Motor neuron (in vitro differentiated cells): ENCODE measurements around the gene XPR1. TPM values are rescaled to one million over a fixed set of nuclear protein-coding genes. Genes with fewer than 3 reads are reported as not detected.

ENCODE experiments used
- ATAC-seq, 8 experiments: fragments of 200-7000 bp; cut with Tn5 transposase; replicated peaks in 6 of 8; 2 replicates each; pipeline ENCODE4 v1.8.0; 2021; ENCODE audit warnings: mild to moderate bottlenecking in 8 of 8, moderate library complexity in 8 of 8
- H3K27ac ChIP-seq, 2 donors: fragments of 250-450 bp; sonication (Bioruptor Pico); 2 replicates each; pipeline ENCODE4 v1.9.0; 2021; ENCODE audit warnings: antibody characterized with exemption in 2 of 2, mild to moderate bottlenecking in 2 of 2, moderate library complexity in 1 of 2
- H3K4me1 ChIP-seq, 2 donors: fragments of 250-450 bp; sonication (Bioruptor Pico); replicated peaks in 1 of 2; 2 replicates each; pipeline ENCODE4 v1.6.1; 2021; ENCODE audit warnings: antibody characterized with exemption in 2 of 2, mild to moderate bottlenecking in 2 of 2, moderate library complexity in 1 of 2
- H3K4me3 ChIP-seq, 5 donors: fragments of 250-450 bp; sonication (Bioruptor Pico); 2 replicates each; pipeline ENCODE4 v1.9.0; 2021; ENCODE audit warnings: antibody characterized with exemption in 5 of 5, mild to moderate bottlenecking in 5 of 5, moderate library complexity in 4 of 5
- WGBS, 10 experiments: fragments of 450-650 bp; shearing (Covaris generic); methylation state at CpG; one replicate each; pipeline ENCODE4 v1.0.0; 2022; 5-methylcytosine and 5-hydroxymethylcytosine counted together
- in situ Hi-C, 9 experiments: fragments of 400-800 bp; cut with MboI; loops; one replicate each; pipeline ENCODE4 v1.15.0; 2021; ENCODE audit warnings: low sequenced_read_pairs in 9 of 9, low pct_unique_long_range_greater_than_20kb in 2 of 9; ENCODE audit not compliant: unreplicated experiment in 9 of 9
- total RNA-seq, 8 experiments: library from RNA; unstranded; fragments of 300-600 nt; gene quantifications; 2 replicates each; pipeline versions ENCODE4 v1.2.3 to v1.2.4, GENCODE V29; 2022

XPR1 gene
- total RNA-seq, 8 experiments from 2014 or later = 24.0 to 162 (median 139) TPM

DNA sequence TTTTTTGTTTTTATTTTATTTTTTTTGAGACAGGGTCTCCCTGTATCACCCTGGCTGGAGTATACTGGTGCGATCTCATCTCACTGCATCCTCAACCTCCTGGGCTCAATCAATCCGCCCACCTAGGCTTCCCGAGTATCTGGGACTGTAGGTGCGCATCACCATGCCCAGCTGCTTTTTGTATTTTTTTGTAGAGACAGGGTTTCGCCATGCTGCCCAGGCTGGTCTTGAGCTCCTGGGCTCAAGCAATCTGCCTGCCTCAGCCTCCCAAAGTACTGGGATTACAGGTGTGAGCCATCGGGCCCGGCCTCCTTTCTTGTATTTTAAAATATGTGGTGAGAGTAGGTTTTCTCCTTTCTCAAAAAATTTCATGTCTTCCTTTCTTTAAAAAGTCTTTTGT lies 122.6 kb downstream of the XPR1 start:
- no peaks in the 10 kb centered on the region for H3K4me1 ChIP-seq
- no peak for ATAC-seq
- 90 to 100% (median 96%) methylated on average over 1 to 7 of the region's 7 CpGs for WGBS, 10 experiments
- H3K4me3 ChIP-seq = no peak overlapping the region
- in situ Hi-C loops = loop anchor here in 1 of 9 experiments (25.0 kb wide), 1 partner anchor 92 kb away; no protein-coding TSS in a partner anchor
- H3K27ac ChIP-seq = no peak overlapping the region

DNA sequence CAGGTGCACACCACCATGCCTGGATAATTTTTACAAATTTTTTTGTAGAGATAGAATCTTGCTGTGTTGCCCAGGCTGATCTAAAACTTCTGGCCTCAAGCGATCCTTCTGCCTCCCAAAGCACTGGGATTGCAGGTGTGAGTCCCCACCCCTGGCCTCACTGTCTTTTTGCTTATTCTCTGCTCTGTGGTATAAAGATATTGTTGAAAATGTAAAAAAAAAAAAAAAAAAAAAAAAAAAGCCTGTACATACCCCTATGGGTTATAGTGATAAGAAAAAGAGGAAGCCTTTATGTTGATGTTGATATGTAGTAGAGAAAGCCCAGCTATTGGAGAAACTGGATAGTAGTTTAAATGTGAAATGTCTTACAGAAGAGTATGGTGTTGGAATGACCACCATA lies 125.8 kb downstream of the XPR1 start:
- WGBS, 10 experiments = 78 to 100% (median 100%) methylated on average over 1 of the region's 1 CpG; no CpG with 5 or more reads in 2 of the 10 experiments
- peaks cover 0 to 2% of the 10 kb centered on the region in 2 donors for H3K4me1 ChIP-seq
- in situ Hi-C loops = loop anchor here in 1 of 9 experiments (25.0 kb wide), 1 partner anchor 95 kb away; no protein-coding TSS in a partner anchor
- no peak overlapping the region for H3K4me3 ChIP-seq
- ATAC-seq = no peak
- H3K27ac ChIP-seq = no peak overlapping the region

DNA sequence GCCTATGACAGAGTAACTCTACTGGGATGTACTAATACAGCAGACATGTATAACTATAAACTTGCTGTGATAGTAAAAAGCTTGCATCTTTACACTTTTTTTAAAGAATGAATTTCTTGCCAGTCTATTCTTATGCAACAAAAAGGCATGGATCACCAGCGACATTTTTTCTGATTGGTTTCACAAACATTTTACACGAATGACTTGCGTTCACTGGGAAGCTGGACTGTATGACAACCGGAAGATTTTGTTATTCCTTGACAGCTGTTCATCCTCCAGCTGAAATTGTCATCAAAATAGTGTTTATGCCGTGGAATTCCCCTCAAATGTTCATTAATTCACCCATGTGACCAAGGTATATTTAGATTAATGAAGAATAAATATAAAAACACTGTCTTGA lies 131.0 kb downstream of the XPR1 start:
- in situ Hi-C loops = loop anchor here in 1 of 9 experiments (25.0 kb wide), 1 partner anchor 100 kb away; no protein-coding TSS in a partner anchor
- Histone ChIP-seq H3K27ac (no peak overlapping the region), H3K4me1 (peaks cover 6 to 17% of the 10 kb centered on the region in 2 donors), H3K4me3 (no peak overlapping the region)
- 67 to 96% (median 91%) methylated on average over 2 to 5 of the region's 5 CpGs for WGBS, 10 experiments
- ATAC-seq = no peak

DNA sequence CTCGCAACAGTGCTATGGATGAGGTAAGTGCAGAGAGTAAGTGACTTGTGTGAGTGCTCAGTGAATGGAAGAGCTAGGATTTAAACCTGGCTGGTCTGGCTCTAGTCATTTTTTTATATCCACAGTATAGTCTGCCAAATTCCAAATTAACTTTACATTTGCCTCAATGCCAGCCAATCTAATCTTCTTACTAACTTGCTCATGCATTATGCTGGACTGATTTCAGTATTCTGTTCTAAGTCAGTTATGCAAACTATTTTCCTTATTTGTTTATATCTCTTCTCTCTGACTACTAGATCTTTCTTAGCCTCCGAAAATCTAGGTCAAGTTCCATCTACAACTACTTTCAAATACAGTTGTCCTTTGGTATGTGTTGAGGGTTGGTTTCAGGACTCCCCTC lies 133.3 kb downstream of the XPR1 start:
- Histone ChIP-seq H3K4me1 (peaks cover 6 to 17% of the 10 kb centered on the region in 2 donors), H3K27ac (no peak overlapping the region), H3K4me3 (no peak overlapping the region)
- ATAC-seq = no peak
- in situ Hi-C loops = loop anchor here in 1 of 9 experiments (25.0 kb wide), 1 partner anchor 103 kb away; no protein-coding TSS in a partner anchor
- WGBS, 10 experiments = 67 to 100% (median 97%) methylated on average over 1 to 2 of the region's 2 CpGs

DNA sequence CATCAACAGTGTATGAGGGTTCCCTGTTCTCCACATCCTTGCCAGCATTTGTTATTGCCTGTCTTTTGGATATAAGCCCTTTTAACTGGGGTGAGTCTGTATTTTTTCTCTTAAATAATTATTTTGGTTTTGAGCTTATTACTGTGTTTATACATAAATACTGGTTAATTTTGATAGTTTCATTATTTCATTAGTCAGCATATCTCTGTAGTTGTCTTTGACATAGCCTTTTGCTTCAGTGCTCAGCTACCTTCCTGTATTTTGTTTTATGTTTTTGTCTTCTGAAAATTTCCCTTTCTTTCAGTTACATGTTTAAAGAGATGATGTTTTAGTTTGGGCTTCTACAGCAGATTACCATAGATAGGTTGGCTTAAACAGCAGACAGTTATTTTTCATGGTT lies 138.1 kb downstream of the XPR1 start:
- ATAC-seq = no peak
- no peak overlapping the region for H3K4me3 ChIP-seq
- in situ Hi-C loops = loop anchor here in 1 of 9 experiments (25.0 kb wide), 1 partner anchor 108 kb away; no protein-coding TSS in a partner anchor
- no peak overlapping the region for H3K27ac ChIP-seq
- H3K4me1 ChIP-seq = no peaks in the 10 kb centered on the region

DNA sequence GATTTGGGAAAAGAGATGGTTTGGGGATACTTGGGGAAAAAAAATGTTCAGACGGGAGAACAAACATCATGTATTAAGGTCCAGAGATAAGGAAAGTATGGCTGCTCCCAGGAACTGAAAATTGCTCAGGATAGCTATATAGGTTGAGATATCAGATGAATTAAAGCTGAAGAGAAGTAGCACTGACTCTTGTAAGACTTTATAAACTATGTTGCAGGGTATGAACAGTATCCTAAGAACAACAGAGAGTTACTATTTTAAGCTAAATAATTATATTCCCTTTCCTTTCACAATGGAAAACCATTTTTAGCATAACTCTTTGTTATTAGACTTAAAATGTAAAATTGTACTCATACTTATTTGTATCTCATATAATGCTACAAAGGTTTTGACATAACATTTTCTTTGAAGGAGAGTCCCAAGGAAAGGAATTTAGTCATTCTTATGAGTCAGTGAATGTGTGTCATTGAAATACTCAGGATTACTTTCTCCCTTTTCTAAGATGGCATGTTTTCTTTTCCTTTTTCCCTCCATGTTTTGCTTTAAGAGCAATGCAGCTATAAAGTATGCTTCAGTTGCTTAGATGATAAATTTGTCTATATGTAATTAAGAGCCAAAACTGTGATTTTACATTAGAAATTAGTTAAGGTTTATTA lies 141.5 kb downstream of the XPR1 start:
- ATAC-seq = peak in 2 of 8 experiments; percentile 33 to 48
- 83 to 100% (median 100%) methylated on average over 1 of the region's 1 CpG; no CpG with 5 or more reads in 1 of the 10 experiments for WGBS, 10 experiments
- in situ Hi-C loops = loop anchor here in 1 of 9 experiments (25.0 kb wide), 1 partner anchor 111 kb away; no protein-coding TSS in a partner anchor
- Histone ChIP-seq H3K4me3 (no peak overlapping the region), H3K4me1 (no peaks in the 10 kb centered on the region), H3K27ac (no peak overlapping the region)

DNA sequence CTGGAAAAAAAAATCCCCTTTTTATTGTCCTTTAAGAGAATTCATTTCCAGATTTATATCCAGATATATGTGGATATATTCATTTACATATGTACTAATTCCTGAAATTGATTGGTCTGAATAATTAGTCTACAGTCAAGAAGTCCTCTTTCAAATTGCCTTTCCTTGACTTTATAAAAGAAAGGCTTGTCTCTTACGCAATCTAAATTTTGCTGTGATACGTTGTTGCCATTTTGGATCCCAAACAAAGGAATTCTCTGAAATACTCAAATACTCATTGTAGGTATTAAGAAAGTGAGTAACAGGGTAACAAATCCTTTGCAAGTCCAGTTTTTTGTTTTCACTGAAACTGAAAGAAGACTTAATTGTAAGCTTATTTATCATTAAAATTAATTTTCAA lies 144.0 kb downstream of the XPR1 start:
- ATAC-seq = no peak
- 90 to 100% (median 96%) methylated on average over 1 to 2 of the region's 2 CpGs for WGBS, 10 experiments
- Histone ChIP-seq H3K27ac (no peak overlapping the region), H3K4me3 (no peak overlapping the region), H3K4me1 (no peaks in the 10 kb centered on the region)
- in situ Hi-C loops = no loop called here

DNA sequence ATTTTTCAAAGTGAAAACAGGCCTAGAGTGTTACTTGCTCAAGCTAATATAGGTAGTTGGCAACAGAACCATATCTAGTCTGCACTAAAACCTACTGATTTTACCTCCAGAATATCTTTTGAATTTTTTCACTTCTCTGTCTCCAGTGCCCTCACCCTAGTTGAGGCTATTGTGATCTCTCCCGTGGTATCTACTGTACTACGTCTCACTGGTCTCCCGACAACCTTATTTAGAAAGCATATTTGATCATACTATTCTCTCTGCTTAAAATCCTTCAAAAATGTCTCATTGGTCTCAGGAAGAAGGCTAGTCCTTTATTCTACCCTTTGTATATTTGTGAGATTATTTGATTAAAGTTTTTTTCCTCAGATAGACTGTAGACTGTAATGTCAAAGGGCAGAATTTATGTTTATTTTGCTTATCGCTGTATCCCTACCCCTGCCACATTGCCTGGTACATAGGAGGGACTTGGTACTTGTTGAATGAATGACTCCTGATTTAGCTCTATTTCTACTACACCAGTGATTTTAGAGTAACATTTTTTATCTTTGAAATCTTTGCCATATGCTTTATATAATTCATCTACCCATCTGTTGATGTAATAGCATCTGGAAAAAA lies 145.4 kb downstream of the XPR1 start:
- Histone ChIP-seq H3K4me3 (no peak overlapping the region), H3K4me1 (no peaks in the 10 kb centered on the region), H3K27ac (no peak overlapping the region)
- ATAC-seq = no peak
- WGBS, 10 experiments = 67 to 100% (median 84%) methylated on average over 1 to 4 of the region's 4 CpGs
- in situ Hi-C loops = no loop called here

DNA sequence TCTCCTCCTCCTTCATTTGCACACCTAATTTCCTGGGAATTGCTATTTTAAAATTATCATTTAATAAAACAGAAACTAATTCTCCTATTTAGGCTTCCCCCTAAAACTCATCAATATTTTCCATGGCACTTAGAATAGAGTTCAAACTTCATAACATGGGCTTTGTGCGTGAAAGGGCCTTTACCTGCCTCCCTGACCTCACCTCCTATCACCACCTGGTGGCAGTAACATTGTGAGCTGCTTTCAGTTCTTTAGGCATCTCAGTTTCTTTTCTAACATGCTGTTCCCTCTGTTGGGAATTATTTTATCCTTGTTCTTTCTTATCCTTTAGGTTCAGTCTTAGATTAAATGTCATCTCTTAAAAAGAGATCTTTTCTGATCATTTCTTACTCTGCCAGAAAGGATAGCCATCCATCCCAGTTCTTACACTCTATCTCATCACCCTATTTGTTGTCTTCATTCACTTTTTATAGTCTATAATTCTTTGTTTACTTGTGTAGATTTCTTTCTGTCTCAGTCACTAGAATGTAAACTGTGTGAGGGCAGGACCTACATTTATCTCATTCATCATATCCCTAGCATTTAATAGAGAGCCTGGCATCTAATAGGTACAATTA lies 147.1 kb downstream of the XPR1 start:
- no peak overlapping the region for H3K4me3 ChIP-seq
- in situ Hi-C loops = no loop called here
- ATAC-seq = no peak
- 80 to 100% (median 93%) methylated on average over 1 of the region's 1 CpG; no CpG with 5 or more reads in 3 of the 10 experiments for WGBS, 10 experiments
- no peaks in the 10 kb centered on the region for H3K4me1 ChIP-seq
- no peak overlapping the region for H3K27ac ChIP-seq

DNA sequence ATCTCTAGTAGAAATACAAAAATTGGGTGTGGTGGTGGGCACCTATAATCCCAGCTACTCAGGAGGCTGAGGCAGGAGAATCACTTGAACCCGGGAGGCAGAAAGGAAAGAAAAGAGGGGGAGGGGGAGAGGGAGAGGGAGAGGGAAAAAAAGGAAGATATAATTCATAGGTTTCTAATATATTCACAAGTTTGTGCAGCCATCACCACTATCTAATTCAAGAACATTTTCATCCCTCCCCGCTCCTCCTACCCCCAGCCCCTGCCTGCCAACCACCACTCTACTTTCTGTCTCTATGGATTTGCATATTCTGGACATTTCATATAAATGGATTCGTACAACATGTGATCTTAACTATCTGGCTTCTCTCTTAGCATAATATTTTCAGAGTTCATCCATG lies 147.8 kb downstream of the XPR1 start:
- 71 to 100% (median 100%) methylated on average over 1 to 3 of the region's 3 CpGs; no CpG with 5 or more reads in 2 of the 10 experiments for WGBS, 10 experiments
- in situ Hi-C loops = no loop called here
- H3K27ac ChIP-seq = no peak overlapping the region
- ATAC-seq = no peak
- no peak overlapping the region for H3K4me3 ChIP-seq
- no peaks in the 10 kb centered on the region for H3K4me1 ChIP-seq

DNA sequence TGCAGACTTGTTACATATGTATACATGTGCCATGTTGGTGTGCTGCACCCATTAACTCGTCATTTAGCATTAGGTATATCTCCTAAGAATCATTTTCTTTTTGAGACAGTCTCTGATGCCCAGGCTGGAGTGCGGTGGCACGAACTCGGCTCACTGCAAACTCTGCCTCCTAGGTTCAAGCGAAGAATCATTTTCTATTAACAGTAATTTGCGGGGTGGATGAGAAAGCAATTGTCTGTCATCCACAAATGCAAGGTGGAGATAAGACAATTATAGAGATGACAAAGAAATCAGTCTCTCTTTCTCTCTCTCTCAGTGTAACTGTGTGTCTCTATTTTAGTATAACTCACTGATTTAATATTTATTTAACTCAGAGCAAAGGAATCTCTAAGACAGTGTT lies 149.9 kb downstream of the XPR1 start:
- Histone ChIP-seq H3K4me3 (no peak overlapping the region), H3K4me1 (no peaks in the 10 kb centered on the region), H3K27ac (no peak overlapping the region)
- in situ Hi-C loops = no loop called here
- 86 to 100% (median 93%) methylated on average over 2 to 6 of the region's 6 CpGs for WGBS, 10 experiments
- ATAC-seq = peak in 1 of 8 experiments; percentile 19

DNA sequence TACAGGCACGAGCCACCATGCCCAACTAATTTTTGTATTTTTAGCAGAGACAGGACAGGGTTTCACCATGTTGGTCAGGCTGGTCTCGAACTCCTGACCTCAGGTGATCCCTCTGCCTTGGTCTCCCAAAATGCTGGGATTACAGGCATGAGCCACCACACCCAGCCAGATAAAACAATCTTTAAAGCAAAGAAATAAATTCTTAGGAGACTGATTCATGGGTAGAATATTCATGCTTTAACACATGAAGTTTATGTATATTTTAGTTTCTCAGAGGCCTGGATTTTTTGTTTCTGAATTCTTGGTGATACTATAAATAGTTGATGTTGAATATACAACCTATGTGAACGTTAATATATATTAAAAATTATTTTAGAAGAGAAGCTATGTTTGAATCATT lies 153.5 kb downstream of the XPR1 start:
- Histone ChIP-seq H3K4me1 (no peaks in the 10 kb centered on the region), H3K27ac (no peak overlapping the region), H3K4me3 (no peak overlapping the region)
- peak in 3 of 8 experiments; percentile 74 to 86 (median 80) for ATAC-seq
- 6 to 97% (median 75%) methylated on average over 1 to 3 of the region's 3 CpGs; no CpG with 5 or more reads in 1 of the 10 experiments for WGBS, 10 experiments
- in situ Hi-C loops = no loop called here

DNA sequence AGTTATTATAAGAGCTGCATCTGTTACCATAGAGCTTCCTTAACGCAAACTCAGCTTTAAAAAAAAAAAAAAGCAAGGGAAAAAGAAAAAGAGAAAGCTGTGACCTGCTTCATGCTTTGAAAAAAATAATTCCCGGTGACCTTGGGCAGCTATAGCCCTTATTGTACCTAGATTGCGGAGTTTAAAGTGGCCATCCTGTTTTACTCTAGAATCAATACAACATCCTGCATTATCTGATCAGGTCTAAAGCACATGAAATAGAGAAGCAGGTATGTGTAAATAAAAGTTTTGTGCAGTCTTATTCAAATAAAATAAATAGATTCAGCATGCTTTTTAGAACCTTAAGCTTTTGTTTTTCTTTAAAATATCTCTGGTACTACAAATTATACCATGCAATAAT lies 154.1 kb downstream of the XPR1 start:
- WGBS, 10 experiments = 82 to 100% (median 89%) methylated on average over 1 to 3 of the region's 3 CpGs; no CpG with 5 or more reads in 1 of the 10 experiments
- H3K27ac ChIP-seq = no peak overlapping the region
- no peak for ATAC-seq
- in situ Hi-C loops = no loop called here
- H3K4me3 ChIP-seq = no peak overlapping the region
- no peaks in the 10 kb centered on the region for H3K4me1 ChIP-seq
